AG09319 (cell line): ENCODE measurements around the gene STX1B.
A peak's percentile ranks its signal among the peaks of the same experiment; 100 is the strongest.

Source experiments
- DNase-seq: peaks from one replicate; pipeline ENCODE4 v3.0.0-alpha.2; 2010; ENCODE audit warnings: low read depth; ENCODE audit errors: extremely low read depth
- CTCF ChIP-seq: IDR thresholded peaks from 2 replicates; pipeline ENCODE4 v1.5.1; 2011; ENCODE audit warnings: low read depth, mild to moderate bottlenecking, inconsistent platforms, low read length, moderate library complexity

STX1B gene

GRCh38 chr16:31038993-31039392, 28.6 kb upstream of the STX1B start:
- DNase-seq = no peak
- no peak for TF ChIP-seq CTCF

- DNase-seq = no peak
- TF ChIP-seq CTCF = no peak
Observed at GRCh38 chr16:31036691-31037090, 26.3 kb upstream of the STX1B start.

- DNase-seq = peak; percentile 47
- no peak for TF ChIP-seq CTCF
Observed at GRCh38 chr16:31033709-31034492, 23.5 kb upstream of the STX1B start.

GRCh38 chr16:31032736-31033708, 22.6 kb upstream of the STX1B start, which contains the start of gene STX4:
Gene STX4, plus strand, starts transcription at chr16:31033558. Its CDS starts 248 bp downstream, at chr16:31033806.
- TF ChIP-seq CTCF = no peak; the same call in 1 of the 2 replicates

GRCh38 chr16:31031276-31031675, 20.8 kb upstream of the STX1B start:
- no peak for DNase-seq
- no peak for TF ChIP-seq CTCF

More at GRCh38 chr16:31032736-31033708, 22.6 kb upstream of the STX1B start, which contains the start of gene STX4:
- DNase-seq = peak; percentile 95

GRCh38 chr16:31029272-31029671, 18.8 kb upstream of the STX1B start:
- TF ChIP-seq CTCF = no peak
- DNase-seq = no peak
